T-helper 22 cell (primary cell): ENCODE measurements around the gene PLEKHG3.
"Not testable (repeated sequence)": the region's sequence is repeated elsewhere in the genome, so short reads cannot be mapped to it uniquely, and the experiment has no call there.

ENCODE experiments used
- DNase-seq: peaks from one replicate; pipeline ENCODE4 v3.0.0-alpha.2; 2020; ENCODE audit warnings: low read depth

PLEKHG3 gene

DNA sequence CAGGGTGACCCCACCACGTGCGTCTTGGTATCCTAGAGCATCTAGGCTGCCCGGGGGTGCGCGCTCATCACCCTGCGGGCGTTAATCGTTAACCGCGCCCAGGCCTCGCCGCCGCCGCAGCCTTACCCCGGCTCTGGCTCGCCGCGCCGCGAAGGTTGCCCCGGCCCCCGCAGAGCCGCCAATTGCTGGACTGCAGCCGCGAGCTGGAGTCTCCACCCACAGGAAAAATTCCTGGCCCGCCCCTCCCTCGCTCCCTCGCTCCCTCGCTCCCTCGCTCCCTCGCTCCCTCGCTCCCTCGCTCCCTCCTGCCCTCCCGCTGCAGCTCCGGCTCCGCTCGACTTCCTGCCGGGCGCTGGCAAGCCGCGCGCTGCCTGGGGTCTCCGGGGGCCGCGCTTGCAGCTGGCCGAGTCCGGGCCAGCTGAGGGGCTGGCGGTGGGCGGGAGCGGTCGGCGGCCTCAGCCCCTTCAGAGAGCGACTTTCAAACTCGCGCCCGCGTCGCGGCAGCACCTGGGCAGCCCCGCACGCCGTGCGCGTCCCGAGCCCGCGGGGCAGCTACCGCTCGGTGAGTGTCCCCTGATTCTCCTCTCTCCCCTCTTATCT, at the start of gene PLEKHG3:
Gene PLEKHG3, plus strand, starts transcription at position 282 of the 600 bp plus-strand sequence. CDS start 23,208 bp downstream, outside the sequence.
- DNase-seq, result no peak

- no peak for DNase-seq
Observed at GRCh38 chr14:64654901-64655300, 49.3 kb upstream of the PLEKHG3 start.

GRCh38 chr14:64656986-64657385, 47.2 kb upstream of the PLEKHG3 start:
- DNase-seq, result no peak

GRCh38 chr14:64658201-64658600, 46.0 kb upstream of the PLEKHG3 start:
- no peak for DNase-seq

DNA sequence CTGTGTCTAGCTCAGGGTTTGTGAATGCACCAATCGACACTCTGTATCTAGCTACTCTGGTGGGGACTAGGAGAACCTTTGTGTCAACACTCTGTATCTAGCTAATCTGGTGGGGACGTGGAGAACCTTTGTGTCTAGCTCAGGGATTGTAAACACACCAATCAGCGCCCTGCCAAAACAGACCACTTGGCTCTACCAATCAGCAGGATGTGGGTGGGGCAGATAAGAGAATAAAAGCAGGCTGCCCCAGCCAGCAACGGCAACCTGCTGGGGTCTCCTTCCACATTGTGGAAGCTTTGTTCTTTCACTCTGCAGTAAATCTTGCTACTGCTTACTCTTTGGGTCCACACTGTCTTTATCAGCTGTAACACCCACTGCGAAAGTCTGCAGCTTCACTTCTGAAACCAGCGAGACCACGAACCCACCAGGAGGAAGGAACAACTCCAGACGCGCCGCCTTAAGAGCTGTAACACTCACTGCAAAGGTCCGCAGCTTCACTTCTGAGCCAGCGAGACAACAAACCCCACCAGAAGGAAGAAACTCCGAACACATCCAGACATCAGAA, 45.4 kb upstream of the PLEKHG3 start:
- DNase-seq, result not testable (repeated sequence)

DNA sequence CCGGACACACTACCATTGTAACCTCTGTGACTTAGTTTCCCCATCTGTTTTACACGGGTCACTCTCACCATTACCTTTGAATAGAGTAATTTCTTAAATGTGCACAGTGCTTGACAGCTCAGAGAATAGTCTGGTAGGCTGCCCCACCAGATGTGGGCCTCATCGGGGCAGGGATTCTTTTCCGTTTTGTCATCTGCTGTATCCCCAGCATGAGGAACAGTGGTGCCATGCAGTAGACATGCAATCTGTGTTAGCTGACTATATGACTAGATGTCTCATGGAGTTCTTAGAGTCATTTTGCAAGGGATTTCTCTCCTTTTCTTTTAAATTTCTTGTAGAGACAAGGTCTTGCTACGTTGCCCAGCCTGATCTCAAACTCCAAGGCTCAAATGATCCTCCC, 44.9 kb upstream of the PLEKHG3 start:
- no peak for DNase-seq

DNA sequence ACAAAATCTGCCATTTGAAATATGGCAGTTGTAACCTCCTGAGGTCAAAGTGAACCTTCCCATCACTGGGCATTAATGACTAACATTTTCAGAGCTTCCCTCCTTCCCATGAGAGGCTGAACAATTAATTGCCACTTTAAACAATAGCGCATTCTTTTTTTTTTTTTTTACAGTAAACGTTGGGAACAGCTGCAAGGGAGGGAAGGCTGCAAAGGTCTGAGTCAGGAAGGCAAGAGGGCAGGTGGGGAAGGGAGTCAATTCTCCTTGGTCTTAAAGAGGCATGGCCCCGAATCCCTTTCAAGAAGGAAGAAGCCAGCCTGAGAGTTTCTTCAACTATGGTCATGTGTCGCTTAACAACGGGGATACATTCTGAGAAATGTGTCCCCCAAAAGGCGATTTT, 41.0 kb upstream of the PLEKHG3 start:
- no peak for DNase-seq

- DNase-seq, result no peak
Observed at GRCh38 chr14:64671591-64671990, 32.6 kb upstream of the PLEKHG3 start.

DNA sequence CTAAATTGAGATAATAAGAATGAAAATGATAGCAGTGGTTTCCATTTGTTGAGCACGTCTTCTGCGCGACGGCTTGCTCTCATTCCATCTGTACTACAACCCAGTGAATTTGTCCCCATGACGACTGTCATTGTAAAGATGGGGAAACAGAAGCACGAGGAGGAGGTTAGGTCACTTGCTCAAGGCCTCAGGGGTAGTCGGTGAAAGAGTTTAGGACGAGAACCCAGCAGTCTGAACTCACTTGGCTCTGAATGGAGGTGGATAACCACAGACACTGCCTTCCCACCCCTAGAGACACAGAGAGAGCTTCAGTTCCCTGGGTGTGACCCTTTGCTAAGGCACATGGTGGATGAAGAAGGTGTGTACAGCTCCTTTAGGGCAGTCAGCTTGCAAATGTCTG, 30.9 kb upstream of the PLEKHG3 start:
- DNase-seq, result no peak

DNA sequence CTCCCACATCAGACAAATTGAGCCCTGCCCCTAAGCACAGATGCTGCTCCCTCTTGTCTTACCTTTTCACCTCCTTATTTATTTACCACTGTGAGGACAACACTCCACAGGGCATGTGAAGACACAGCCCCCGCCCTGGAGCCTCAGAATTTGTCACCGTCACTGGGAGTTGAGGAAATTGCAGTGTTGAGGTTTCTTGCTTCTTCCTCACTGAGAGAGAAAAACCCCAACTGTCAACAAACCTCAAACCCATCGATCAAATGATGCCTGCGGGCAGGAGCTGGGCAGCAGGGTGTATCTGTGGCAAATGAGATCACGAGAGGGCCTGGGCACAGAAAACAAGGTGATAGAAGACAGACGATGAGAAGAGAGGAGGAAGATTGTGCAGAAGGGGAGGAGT, 30.5 kb upstream of the PLEKHG3 start:
- peak; percentile 58 for DNase-seq

- DNase-seq, result no peak
Observed at GRCh38 chr14:64674829-64675228, 29.4 kb upstream of the PLEKHG3 start.

DNA sequence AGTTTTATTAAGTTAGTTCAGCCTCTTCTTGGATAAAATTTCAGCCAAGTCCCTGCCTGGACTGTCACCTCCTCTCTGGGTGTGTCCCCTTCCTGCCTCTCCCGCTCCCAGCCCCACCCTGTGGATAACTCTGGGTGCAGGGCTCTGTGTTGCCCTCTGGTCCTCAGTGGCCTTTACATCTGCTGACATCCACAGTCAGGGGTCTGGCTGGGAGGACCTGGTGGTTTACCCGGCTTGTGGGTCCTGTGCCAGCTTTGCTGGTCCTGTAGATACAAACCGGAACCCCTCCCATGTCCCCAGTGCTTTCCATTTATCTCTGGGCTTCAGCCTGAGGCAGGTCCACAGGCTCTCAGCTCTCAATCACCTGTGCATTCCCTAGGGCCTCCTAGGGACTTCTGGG, 28.9 kb upstream of the PLEKHG3 start:
- no peak for DNase-seq

- no peak for DNase-seq
Observed at GRCh38 chr14:64676410-64677008, 27.7 kb upstream of the PLEKHG3 start.

- DNase-seq, result no peak
Observed at GRCh38 chr14:64680013-64680713, 24.1 kb upstream of the PLEKHG3 start.

GRCh38 chr14:64680714-64681065, 23.5 kb upstream of the PLEKHG3 start:
- DNase-seq, result no peak

- no peak for DNase-seq
Observed at GRCh38 chr14:64681796-64682710, 22.2 kb upstream of the PLEKHG3 start.

DNA sequence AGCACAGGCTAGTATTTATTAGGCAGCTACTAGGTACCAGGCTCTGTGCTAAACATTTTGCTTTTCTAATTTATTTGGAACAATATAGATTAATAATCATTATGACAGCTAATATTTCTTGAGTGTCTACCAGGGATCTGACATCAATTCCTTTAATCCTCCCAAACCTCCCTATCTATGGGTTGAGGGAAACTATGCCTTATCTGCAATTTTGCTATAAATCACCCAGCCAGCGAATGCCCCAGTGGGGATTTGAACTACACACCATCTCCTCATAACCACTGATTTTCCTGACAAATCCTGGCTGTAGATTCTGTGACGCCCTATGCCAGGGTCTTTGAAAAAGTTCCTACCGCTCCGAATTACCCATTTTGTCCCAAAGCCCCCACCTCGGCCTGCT, 21.4 kb upstream of the PLEKHG3 start:
- no peak for DNase-seq

DNA sequence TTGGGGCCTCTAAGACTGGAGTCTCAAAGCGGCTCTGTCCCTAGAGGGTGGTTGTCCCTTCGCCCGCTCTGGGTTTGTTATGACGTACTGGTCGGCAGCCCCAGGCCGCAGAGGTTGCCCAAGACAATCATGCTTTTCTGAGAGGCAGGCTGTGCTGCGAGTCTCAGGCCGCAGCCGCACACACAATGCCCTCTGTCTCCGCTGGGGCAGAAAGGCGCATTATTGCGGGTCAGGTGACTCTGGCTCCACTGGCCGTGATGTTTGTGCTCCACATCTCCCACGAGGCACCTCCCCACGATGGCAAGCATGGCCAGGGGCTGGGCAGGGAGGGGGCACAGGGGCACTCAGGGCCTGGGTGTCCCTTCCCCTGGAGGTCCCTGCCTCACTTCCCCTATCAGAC, 21.0 kb upstream of the PLEKHG3 start:
- no peak for DNase-seq

- DNase-seq, result no peak
Observed at GRCh38 chr14:64684091-64684490, 20.1 kb upstream of the PLEKHG3 start.

DNA sequence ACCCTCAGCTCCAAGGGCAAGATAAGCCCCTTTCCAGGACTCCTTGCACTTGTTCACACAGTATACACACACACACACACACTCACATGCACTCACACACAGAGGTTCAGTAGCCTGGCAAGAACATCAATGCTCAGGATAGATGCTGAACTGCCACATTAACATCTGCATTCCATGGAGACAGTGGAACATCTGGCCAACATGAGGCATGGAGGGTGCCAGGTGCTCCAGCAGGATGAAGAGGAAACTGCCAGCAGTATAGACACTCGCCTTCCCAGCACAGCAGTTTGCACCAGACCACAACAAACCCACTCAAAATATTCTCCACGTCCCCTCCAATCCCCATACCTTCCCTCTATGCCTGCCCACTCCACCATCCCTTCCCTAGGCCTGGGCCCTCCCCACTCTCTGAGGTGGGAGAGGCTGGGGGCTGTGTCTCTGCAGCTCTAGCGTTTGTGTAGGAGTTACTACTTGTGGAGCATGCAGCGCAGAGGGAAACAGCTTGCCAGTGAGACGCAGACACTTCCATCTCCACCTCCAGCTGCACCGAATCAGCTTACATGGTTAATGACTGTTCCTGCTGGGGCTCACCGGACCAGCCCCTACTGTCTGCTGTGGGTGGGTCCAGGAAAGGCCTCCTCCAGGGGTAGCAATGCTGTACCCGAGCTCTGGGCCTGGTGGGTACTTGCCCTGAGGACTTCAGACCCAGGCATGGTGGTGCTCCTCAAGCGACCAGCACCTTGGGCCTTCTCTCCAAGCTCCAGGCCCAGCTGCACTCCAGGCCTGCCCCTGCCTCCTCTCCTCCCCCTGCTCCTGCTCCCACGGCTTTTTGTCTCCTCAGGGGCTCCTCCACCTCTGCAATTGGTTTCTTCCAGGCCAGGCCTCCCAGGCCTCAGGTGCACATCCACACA, 18.6 kb upstream of the PLEKHG3 start:
- no peak for DNase-seq

GRCh38 chr14:64686282-64686615, 18.0 kb upstream of the PLEKHG3 start:
- DNase-seq, result no peak
